ENCODE data around the gene ABCB9. TPM values are rescaled to one million over a fixed set of nuclear protein-coding genes. Genes with fewer than 3 reads are reported as not detected.

The ABCB9 gene
- total RNA-seq, 1 donor from 2014 or later = 16.3 TPM

DNA sequence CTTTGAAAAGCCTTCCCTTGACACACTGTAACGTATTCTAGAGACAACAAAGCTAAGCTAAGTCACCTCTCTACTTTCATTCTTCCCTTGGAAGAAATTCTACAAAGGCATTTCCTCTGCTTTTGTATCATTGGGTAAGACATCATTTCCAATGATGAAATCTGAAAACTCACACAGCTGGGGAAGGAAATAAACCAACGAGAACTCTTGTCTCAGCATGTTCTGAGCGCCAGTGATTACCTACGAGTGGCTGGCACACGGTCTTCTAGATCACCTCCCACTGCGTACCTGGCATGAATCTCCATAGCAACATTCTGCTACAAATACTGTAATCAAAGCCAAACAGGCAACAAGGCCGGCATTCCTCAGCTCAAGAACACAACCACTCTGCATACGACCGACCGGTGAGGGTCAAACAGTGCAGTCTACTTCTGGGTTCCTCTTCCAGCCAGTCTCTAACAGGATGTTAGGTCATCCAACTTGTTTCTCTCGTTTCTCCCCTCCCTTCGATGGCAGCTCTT is 78.0 kb downstream of the ABCB9 start:
- Mint-ChIP-seq H3K4me1 (peaks cover 72% of the 10 kb centered on the region), H3K36me3 (ENCODE audit: low read depth) (no peaks in the 10 kb centered on the region), H3K9me3 (no peaks in the 10 kb centered on the region), H3K27ac (ENCODE audit: unreplicated experiment) (peak overlapping the region; percentile 79), H3K4me3 (peak overlapping the region; percentile 41), H3K27me3 (ENCODE audit: low read depth) (no peaks in the 10 kb centered on the region)
- TF ChIP-seq, protein P1, sequence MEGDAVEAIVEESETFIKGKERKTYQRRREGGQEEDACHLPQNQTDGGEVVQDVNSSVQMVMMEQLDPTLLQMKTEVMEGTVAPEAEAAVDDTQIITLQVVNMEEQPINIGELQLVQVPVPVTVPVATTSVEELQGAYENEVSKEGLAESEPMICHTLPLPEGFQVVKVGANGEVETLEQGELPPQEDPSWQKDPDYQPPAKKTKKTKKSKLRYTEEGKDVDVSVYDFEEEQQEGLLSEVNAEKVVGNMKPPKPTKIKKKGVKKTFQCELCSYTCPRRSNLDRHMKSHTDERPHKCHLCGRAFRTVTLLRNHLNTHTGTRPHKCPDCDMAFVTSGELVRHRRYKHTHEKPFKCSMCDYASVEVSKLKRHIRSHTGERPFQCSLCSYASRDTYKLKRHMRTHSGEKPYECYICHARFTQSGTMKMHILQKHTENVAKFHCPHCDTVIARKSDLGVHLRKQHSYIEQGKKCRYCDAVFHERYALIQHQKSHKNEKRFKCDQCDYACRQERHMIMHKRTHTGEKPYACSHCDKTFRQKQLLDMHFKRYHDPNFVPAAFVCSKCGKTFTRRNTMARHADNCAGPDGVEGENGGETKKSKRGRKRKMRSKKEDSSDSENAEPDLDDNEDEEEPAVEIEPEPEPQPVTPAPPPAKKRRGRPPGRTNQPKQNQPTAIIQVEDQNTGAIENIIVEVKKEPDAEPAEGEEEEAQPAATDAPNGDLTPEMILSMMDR (conservative IDR thresholded peaks at IDR 0.05) = no peak
- DNase-seq (ENCODE audit: low read depth, low spot score) = no peak

DNA sequence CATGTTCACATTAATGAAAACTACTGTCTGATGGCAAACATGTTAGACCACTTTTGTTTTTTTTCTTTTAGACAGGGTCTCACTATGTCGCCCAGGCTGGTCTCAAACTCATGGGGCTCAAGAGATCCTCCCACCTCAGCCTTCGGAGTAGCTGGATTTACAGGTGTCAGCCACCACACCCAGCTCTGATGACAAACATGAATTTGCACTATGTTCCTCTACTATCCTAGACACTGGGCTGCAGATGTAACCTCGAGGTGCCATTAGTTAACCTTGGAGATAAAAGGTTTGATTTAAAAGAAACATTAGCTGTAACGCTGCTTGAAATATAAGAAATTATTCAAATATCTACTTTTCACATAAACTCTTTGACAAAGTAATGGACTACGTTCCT is 78.4 kb downstream of the ABCB9 start:
- no peaks in the 10 kb centered on the region for H3K9me3 Mint-ChIP-seq
- peaks cover 69% of the 10 kb centered on the region for H3K4me1 Mint-ChIP-seq
- DNase-seq (ENCODE audit: low read depth, low spot score) = no peak
- H3K27ac Mint-ChIP-seq (ENCODE audit: unreplicated experiment) = no peak overlapping the region
- H3K27me3 Mint-ChIP-seq (ENCODE audit: low read depth) = no peaks in the 10 kb centered on the region
- no peaks in the 10 kb centered on the region for H3K36me3 Mint-ChIP-seq (ENCODE audit: low read depth)
- TF ChIP-seq, protein P1 (conservative IDR thresholded peaks at IDR 0.05) = no peak
- peak overlapping the region; percentile 1 for H3K4me3 Mint-ChIP-seq

DNA sequence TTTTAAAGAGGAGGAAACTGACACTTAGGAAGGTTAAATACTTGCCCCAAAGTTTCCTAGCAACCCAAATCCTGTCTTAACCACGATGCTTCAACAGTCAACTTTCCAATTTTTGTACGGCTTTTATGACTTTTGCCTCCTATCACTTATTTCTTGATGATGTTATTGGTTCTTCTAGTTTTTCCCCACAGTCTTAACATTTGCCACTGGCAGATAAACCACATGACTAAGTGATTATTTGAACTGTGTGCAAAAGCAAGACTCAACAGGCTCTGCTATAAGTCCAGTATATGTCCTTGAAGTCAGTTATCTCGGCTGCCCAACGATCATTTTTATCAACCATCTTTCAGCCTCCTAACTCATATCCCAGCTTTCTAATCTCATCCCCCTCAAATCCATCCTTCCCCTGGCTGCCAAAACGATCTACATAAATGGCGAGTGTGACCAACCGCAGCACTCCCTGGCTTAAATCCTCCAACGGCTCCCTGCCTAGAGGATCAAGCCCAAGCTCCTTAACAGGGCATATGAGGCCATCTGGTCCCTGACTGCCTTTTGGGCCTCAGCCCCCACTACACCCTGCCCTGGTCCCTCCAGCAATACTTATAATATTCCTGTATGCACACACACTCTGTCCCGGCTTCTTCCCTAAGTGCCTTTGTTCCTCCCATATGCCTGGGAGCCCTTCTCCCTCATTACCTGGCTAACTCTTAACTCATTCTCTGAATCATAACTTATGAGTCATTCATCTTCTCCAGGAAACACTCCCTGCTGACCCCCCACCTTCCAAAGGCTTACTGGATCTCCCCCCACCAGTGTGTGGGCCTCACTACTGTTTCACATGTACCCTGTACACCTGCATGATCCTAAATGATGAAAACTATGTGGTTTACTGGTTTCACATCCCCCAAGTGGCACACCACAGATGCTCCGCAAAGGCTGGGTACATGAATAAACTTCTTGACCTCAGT is 79.1 kb downstream of the ABCB9 start:
- Mint-ChIP-seq H3K9me3 (no peaks in the 10 kb centered on the region), H3K36me3 (ENCODE audit: low read depth) (no peaks in the 10 kb centered on the region), H3K27ac (ENCODE audit: unreplicated experiment) (peak overlapping the region; percentile 80), H3K27me3 (ENCODE audit: low read depth) (no peaks in the 10 kb centered on the region), H3K4me1 (peaks cover 64% of the 10 kb centered on the region), H3K4me3 (peak overlapping the region; percentile 1)
- TF ChIP-seq, protein P1 (conservative IDR thresholded peaks at IDR 0.05) = no peak
- DNase-seq (ENCODE audit: low read depth, low spot score) = no peak

DNA sequence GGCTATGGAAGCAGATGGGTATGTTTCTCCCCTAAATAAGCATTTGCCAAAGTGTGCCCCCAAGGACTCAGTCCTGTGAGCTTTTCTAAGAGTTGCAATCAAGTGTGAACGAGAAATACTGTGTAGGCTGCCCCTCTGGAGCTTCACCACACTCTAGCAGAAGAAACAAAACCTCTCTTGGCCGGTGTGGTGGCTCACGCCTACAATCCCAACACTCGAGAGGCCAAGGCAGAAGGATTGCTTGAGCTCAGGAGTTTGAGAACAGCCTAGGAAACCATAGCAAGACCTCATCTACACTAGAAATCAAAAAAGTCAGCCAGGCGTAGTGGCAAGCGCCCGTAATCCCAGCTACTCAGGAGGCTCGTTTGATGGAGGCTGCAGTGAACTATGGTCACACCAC is 80.1 kb downstream of the ABCB9 start:
- no peak for DNase-seq (ENCODE audit: low read depth, low spot score)
- Mint-ChIP-seq H3K36me3 (ENCODE audit: low read depth) (no peaks in the 10 kb centered on the region), H3K9me3 (no peaks in the 10 kb centered on the region), H3K4me1 (peaks cover 64% of the 10 kb centered on the region), H3K4me3 (no peak overlapping the region), H3K27me3 (ENCODE audit: low read depth) (no peaks in the 10 kb centered on the region), H3K27ac (ENCODE audit: unreplicated experiment) (no peak overlapping the region)
- TF ChIP-seq, protein P1 (conservative IDR thresholded peaks at IDR 0.05) = no peak

DNA sequence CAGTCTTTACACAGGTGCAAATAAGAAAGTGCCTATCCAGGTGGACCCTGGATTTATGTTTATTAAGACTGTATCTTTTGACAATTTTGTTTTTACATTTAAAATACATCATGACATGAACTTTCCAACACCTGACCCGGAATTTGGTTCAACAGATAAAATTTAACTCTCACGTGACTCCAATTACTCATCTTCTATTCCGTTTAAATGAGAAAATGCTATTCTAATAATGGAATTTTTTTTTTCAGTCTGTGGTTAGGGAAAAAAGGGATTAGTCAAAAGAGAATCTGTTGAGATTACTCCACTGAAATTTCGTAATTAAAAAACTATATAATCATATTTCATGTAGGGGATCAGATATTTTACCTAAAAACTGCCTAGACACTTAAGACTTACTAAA is 81.4 kb downstream of the ABCB9 start:
- Mint-ChIP-seq H3K27me3 (ENCODE audit: low read depth) (no peaks in the 10 kb centered on the region), H3K36me3 (ENCODE audit: low read depth) (no peaks in the 10 kb centered on the region), H3K27ac (ENCODE audit: unreplicated experiment) (no peak overlapping the region), H3K9me3 (no peaks in the 10 kb centered on the region), H3K4me1 (peaks cover 69% of the 10 kb centered on the region), H3K4me3 (no peak overlapping the region)
- DNase-seq (ENCODE audit: low read depth, low spot score) = no peak
- TF ChIP-seq, protein P1 (conservative IDR thresholded peaks at IDR 0.05) = no peak
